ENCODE measurements around the gene SYNPO2. TPM values are rescaled to one million over a fixed set of nuclear protein-coding genes. Genes with fewer than 3 reads are reported as not detected.

Gene SYNPO2
- total RNA-seq, 1 donor from 2014 or later = 0.26 TPM

GRCh38 chr4:119025916-119026661 is 137.4 kb downstream of the SYNPO2 start:
- no peak overlapping the region for H3K4me3 ChIP-seq (ENCODE audit: low read depth, low read length)
- H3K36me3 ChIP-seq (ENCODE audit: control insufficient read depth, insufficient read depth, low read length) = no peaks in the 10 kb centered on the region
- FAIRE-seq (no peak), DNase-seq (ENCODE audit: low read depth) (peak; percentile 94)
- H3K27me3 ChIP-seq (ENCODE audit: control insufficient read depth, insufficient read depth, low read length) = no peaks in the 10 kb centered on the region
- TF ChIP-seq CTCF (IDR thresholded peaks at IDR 0.05; ENCODE audit: insufficient read depth, low read length, severe bottlenecking) = no peak

GRCh38 chr4:119026662-119027444 is 138.2 kb downstream of the SYNPO2 start:
- no peak for DNase-seq (ENCODE audit: low read depth)
- Histone ChIP-seq H3K27me3 (ENCODE audit: control insufficient read depth, insufficient read depth, low read length) (no peaks in the 10 kb centered on the region), H3K4me3 (ENCODE audit: low read depth, low read length) (no peak overlapping the region), H3K36me3 (ENCODE audit: control insufficient read depth, insufficient read depth, low read length) (no peaks in the 10 kb centered on the region)
- no peak for TF ChIP-seq CTCF (IDR thresholded peaks at IDR 0.05; ENCODE audit: insufficient read depth, low read length, severe bottlenecking)
- no peak for FAIRE-seq

- H3K4me3 ChIP-seq (ENCODE audit: low read depth, low read length) = no peak overlapping the region
- FAIRE-seq (no peak), DNase-seq (ENCODE audit: low read depth) (no peak)
- no peaks in the 10 kb centered on the region for H3K27me3 ChIP-seq (ENCODE audit: control insufficient read depth, insufficient read depth, low read length)
- no peak for TF ChIP-seq CTCF (IDR thresholded peaks at IDR 0.05; ENCODE audit: insufficient read depth, low read length, severe bottlenecking)
- no peaks in the 10 kb centered on the region for H3K36me3 ChIP-seq (ENCODE audit: control insufficient read depth, insufficient read depth, low read length)
Observed at GRCh38 chr4:119027811-119028210, 139.2 kb downstream of the SYNPO2 start.

- Histone ChIP-seq H3K27me3 (ENCODE audit: control insufficient read depth, insufficient read depth, low read length) (no peaks in the 10 kb centered on the region), H3K4me3 (ENCODE audit: low read depth, low read length) (no peak overlapping the region), H3K36me3 (ENCODE audit: control insufficient read depth, insufficient read depth, low read length) (no peaks in the 10 kb centered on the region)
- DNase-seq (ENCODE audit: low read depth) (no peak), FAIRE-seq (no peak)
- no peak for TF ChIP-seq CTCF (IDR thresholded peaks at IDR 0.05; ENCODE audit: insufficient read depth, low read length, severe bottlenecking)
Observed at GRCh38 chr4:119028296-119028695, 139.6 kb downstream of the SYNPO2 start.

GRCh38 chr4:119029847-119030535 is 141.3 kb downstream of the SYNPO2 start:
- TF ChIP-seq CTCF (IDR thresholded peaks at IDR 0.05; ENCODE audit: insufficient read depth, low read length, severe bottlenecking) = no peak
- DNase-seq (ENCODE audit: low read depth) (no peak), FAIRE-seq (no peak)
- Histone ChIP-seq H3K4me3 (ENCODE audit: low read depth, low read length) (no peak overlapping the region), H3K36me3 (ENCODE audit: control insufficient read depth, insufficient read depth, low read length) (no peaks in the 10 kb centered on the region), H3K27me3 (ENCODE audit: control insufficient read depth, insufficient read depth, low read length) (no peaks in the 10 kb centered on the region)
